Measurements from ENCODE around the gene KNOP1. TPM values are rescaled to one million over a fixed set of nuclear protein-coding genes. Genes with fewer than 3 reads are reported as not detected.

The KNOP1 gene
- total and polyA plus RNA-seq, 10 donors: 7.1 to 13.7 (median 9.9) TPM

- Histone ChIP-seq H3K27me3 (replicated peaks in 1 of 7) (no peaks in the 10 kb centered on the region), H3K4me1 (no peaks in the 10 kb centered on the region), H3K27ac (no peak overlapping the region), H3K4me3 (no peak overlapping the region), H3K36me3 (peaks cover 4 to 95% (median 49%) of the 10 kb centered on the region in 6 donors), H3K9me3 (peaks cover 0 to 4% (median 0%) of the 10 kb centered on the region in 8 donors)
- WGBS, 5 donors: 92 to 95% (median 94%) methylated on average over 4 of the region's 4 CpGs
- intact Hi-C loops (cut with DNase I; ENCODE audit: low total_unique reads): no loop called here
- no peak for DNase-seq
- TF ChIP-seq POLR2AphosphoS5 (IDR thresholded peaks at IDR 0.05) (no peak), POLR2A (IDR thresholded peaks at IDR 0.05) (no peak)
- TF ChIP-seq, protein P1, sequence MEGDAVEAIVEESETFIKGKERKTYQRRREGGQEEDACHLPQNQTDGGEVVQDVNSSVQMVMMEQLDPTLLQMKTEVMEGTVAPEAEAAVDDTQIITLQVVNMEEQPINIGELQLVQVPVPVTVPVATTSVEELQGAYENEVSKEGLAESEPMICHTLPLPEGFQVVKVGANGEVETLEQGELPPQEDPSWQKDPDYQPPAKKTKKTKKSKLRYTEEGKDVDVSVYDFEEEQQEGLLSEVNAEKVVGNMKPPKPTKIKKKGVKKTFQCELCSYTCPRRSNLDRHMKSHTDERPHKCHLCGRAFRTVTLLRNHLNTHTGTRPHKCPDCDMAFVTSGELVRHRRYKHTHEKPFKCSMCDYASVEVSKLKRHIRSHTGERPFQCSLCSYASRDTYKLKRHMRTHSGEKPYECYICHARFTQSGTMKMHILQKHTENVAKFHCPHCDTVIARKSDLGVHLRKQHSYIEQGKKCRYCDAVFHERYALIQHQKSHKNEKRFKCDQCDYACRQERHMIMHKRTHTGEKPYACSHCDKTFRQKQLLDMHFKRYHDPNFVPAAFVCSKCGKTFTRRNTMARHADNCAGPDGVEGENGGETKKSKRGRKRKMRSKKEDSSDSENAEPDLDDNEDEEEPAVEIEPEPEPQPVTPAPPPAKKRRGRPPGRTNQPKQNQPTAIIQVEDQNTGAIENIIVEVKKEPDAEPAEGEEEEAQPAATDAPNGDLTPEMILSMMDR (IDR thresholded peaks at IDR 0.05 in 8 of 11, conservative IDR thresholded peaks at IDR 0.05 in 3 of 11): no peak
Measured at GRCh38 chr16:19657831-19658230, 60.2 kb downstream of the KNOP1 start.

DNA sequence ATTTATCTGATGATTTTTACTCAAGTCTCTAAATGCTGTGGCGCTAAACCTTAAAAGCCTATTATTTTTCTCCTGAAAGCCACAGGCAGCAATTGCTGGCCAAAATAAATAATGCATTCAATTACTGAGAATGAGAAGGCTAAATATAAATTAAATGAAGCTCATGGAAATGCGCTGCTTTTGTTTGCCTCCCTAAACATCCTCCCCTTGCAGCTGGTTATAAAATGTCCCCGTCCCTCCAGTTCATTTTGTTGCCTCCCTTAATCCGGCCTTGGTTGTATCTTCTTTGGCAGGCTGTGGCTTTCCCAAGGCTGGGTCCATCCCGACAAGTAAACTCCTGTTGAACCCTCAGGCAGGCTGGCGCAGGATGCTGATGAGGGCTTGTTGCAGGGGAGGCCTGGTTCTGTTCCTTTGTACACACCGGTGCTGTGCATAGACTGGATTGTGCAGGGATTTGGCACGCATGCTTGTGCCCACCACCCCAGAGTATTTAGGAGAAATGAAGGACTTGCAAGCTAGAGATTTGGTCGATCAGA, 62.7 kb downstream of the KNOP1 start:
- no peaks in the 10 kb centered on the region for H3K27me3 ChIP-seq (replicated peaks in 1 of 7)
- 94 to 98% (median 97%) methylated on average over 9 of the region's 9 CpGs for WGBS, 5 donors
- no peaks in the 10 kb centered on the region for H3K9me3 ChIP-seq
- TF ChIP-seq POLR2AphosphoS5 (IDR thresholded peaks at IDR 0.05) (no peak), POLR2A (IDR thresholded peaks at IDR 0.05) (no peak)
- TF ChIP-seq, protein P1 (IDR thresholded peaks at IDR 0.05 in 8 of 11, conservative IDR thresholded peaks at IDR 0.05 in 3 of 11): no peak
- H3K27ac ChIP-seq: no peak overlapping the region
- H3K4me1 ChIP-seq: no peaks in the 10 kb centered on the region
- DNase-seq: no peak
- intact Hi-C loops (cut with DNase I; ENCODE audit: low total_unique reads): no loop called here
- peaks cover 12 to 100% (median 52%) of the 10 kb centered on the region in 6 donors for H3K36me3 ChIP-seq
- no peak overlapping the region for H3K4me3 ChIP-seq

GRCh38 chr16:19654147-19654546, 63.9 kb downstream of the KNOP1 start:
- H3K27ac ChIP-seq: no peak overlapping the region
- DNase-seq: no peak
- H3K36me3 ChIP-seq: peaks cover 12 to 100% (median 55%) of the 10 kb centered on the region in 6 donors
- no peaks in the 10 kb centered on the region for H3K27me3 ChIP-seq (replicated peaks in 1 of 7)
- TF ChIP-seq POLR2AphosphoS5 (IDR thresholded peaks at IDR 0.05): no peak
- no peak for TF ChIP-seq POLR2A (IDR thresholded peaks at IDR 0.05)
- TF ChIP-seq, protein P1 (IDR thresholded peaks at IDR 0.05 in 8 of 11, conservative IDR thresholded peaks at IDR 0.05 in 3 of 11): no peak
- H3K4me1 ChIP-seq: no peaks in the 10 kb centered on the region
- intact Hi-C loops (cut with DNase I; ENCODE audit: low total_unique reads): no loop called here
- no peaks in the 10 kb centered on the region for H3K9me3 ChIP-seq
- WGBS, 5 donors: 91 to 97% (median 95%) methylated on average over 9 of the region's 9 CpGs
- no peak overlapping the region for H3K4me3 ChIP-seq

Other genes with a start within 250 kb of the KNOP1 start
- gene GDE1, start 196.1 kb downstream of the KNOP1 start, total RNA-seq: 10 to 100 TPM; 26.4 to 40.5 (median 31.3) TPM
- gene GDE1, start 196.1 kb downstream of the KNOP1 start, polyA plus RNA-seq: 10 to 100 TPM; 13.5 to 18.1 (median 14.8) TPM
- gene CCP110, start 194.3 kb downstream of the KNOP1 start, total RNA-seq: 10 to 100 TPM; 13.3 to 24.9 (median 15.9) TPM
- 1 to 10 TPM; 2.8 to 5.3 (median 4.1) TPM for gene CCP110, start 194.3 kb downstream of the KNOP1 start, polyA plus RNA-seq
- 10 to 100 TPM; 45.9 to 76.1 (median 67.2) TPM for gene VPS35L, start 162.5 kb downstream of the KNOP1 start, total RNA-seq
- gene VPS35L, start 162.5 kb downstream of the KNOP1 start, polyA plus RNA-seq: 10 to 100 TPM; 22.9 to 42.9 (median 24.7) TPM
- 10 to 100 TPM in 3 of 7 donors, 1 to 10 TPM in 4; 5.1 to 19.9 (median 8.3) TPM for gene IQCK, start within 50 bp of the KNOP1 start, total RNA-seq
- 1 to 10 TPM; 3.6 to 4.7 (median 4.5) TPM for gene IQCK, start within 50 bp of the KNOP1 start, polyA plus RNA-seq
- gene GPRC5B, start 166.6 kb upstream of the KNOP1 start, total RNA-seq: 1 to 10 TPM; 4.0 to 8.6 (median 7.2) TPM
- 1 to 10 TPM; 5.1 to 6.5 (median 5.8) TPM for gene GPRC5B, start 166.6 kb upstream of the KNOP1 start, polyA plus RNA-seq